MM.1S (cell line): ENCODE measurements around the gene SLC2A10.

ENCODE experiments used
- DNase-seq: peaks from one replicate; pipeline ENCODE4 v3.0.0-alpha.2; 2015
- H2AFZ ChIP-seq: fragments of 300-600 bp; sonication (generic); 2 replicates; pipeline ENCODE4 v1.6.0; 2016; ENCODE audit warnings: antibody characterized with exemption, low read length
- H3F3A ChIP-seq: fragments of 300-600 bp; sonication (generic); 2 replicates; pipeline ENCODE4 v1.6.1; 2016; ENCODE audit warnings: mild to moderate bottlenecking, antibody characterized with exemption, low read length, moderate library complexity, mixed read lengths; ENCODE audit not compliant: insufficient read depth
- H3K27ac ChIP-seq: fragments of 300-600 bp; sonication (generic); 2 replicates; pipeline ENCODE4 v1.5.1; 2016; ENCODE audit warnings: mild to moderate bottlenecking, low read length
- H3K27me3 ChIP-seq: fragments of 300-600 bp; sonication (generic); replicated peaks from 2 replicates; pipeline ENCODE4 v1.6.0; 2016; ENCODE audit warnings: low read length; ENCODE audit not compliant: insufficient read depth
- H3K36me3 ChIP-seq: fragments of 300-600 bp; sonication (generic); replicated peaks from 2 replicates; pipeline ENCODE4 v1.6.1; 2016; ENCODE audit warnings: mild to moderate bottlenecking, low read length, mixed read lengths; ENCODE audit not compliant: insufficient read depth
- H3K4me1 ChIP-seq: fragments of 300-600 bp; sonication (generic); 2 replicates; pipeline ENCODE4 v1.6.1; 2016; ENCODE audit warnings: low read length, mixed read lengths
- H3K4me2 ChIP-seq: fragments of 300-600 bp; sonication (generic); 2 replicates; pipeline ENCODE4 v1.6.0; 2016; ENCODE audit warnings: low read depth, low read length
- H3K4me3 ChIP-seq: fragments of 300-600 bp; sonication (generic); 2 replicates; pipeline ENCODE4 v1.5.1; 2016; ENCODE audit warnings: low read length, mixed read lengths
- H3K79me2 ChIP-seq: fragments of 300-600 bp; sonication (generic); 2 replicates; pipeline ENCODE4 v1.6.1; 2016; ENCODE audit warnings: mixed run types, low read length, mixed read lengths
- H3K9ac ChIP-seq: fragments of 300-600 bp; sonication (generic); 2 replicates; pipeline ENCODE4 v1.6.1; 2016; ENCODE audit warnings: low read length, mixed read lengths
- H3K9me2 ChIP-seq: fragments of 300-600 bp; sonication (generic); replicated peaks from 2 replicates; pipeline ENCODE4 v1.6.1; 2016; ENCODE audit warnings: mild to moderate bottlenecking, low read length, mixed read lengths; ENCODE audit not compliant: insufficient read depth
- H3K9me3 ChIP-seq: fragments of 300-600 bp; sonication (generic); replicated peaks from 2 replicates; pipeline ENCODE4 v1.6.1; 2016; ENCODE audit warnings: mild to moderate bottlenecking, low read length, mixed read lengths; ENCODE audit not compliant: insufficient read depth
- H4K20me1 ChIP-seq: fragments of 300-600 bp; sonication (generic); 2 replicates; pipeline ENCODE4 v1.6.1; 2016; ENCODE audit warnings: mild to moderate bottlenecking, low read length, moderate library complexity, mixed read lengths; ENCODE audit not compliant: insufficient read depth
- EZH2 ChIP-seq: fragments of 300-600 bp; sonication (generic); optimal IDR thresholded peaks from 2 replicates; pipeline ENCODE3; 2017; ENCODE audit warnings: low read depth, mild to moderate bottlenecking, antibody characterized with exemption, low read length, mixed read lengths
- EZH2phosphoT487 ChIP-seq: fragments of 300-600 bp; sonication (generic); IDR thresholded peaks from 2 replicates; pipeline ENCODE4 v1.6.1; 2018; ENCODE audit warnings: antibody characterized with exemption, low read length
- TF ChIP-seq, protein P1 (sequence below): fragments of 300-600 bp; sonication (generic); IDR thresholded peaks from 2 replicates; pipeline ENCODE4 v1.5.1; 2016; ENCODE audit warnings: antibody characterized with exemption, low read length, mixed read lengths

The SLC2A10 gene

GRCh38 chr20:46746956-46747526 lies 37.6 kb downstream of the SLC2A10 start:
- no peaks in the 10 kb centered on the region for H3F3A ChIP-seq
- H3K9me2 ChIP-seq = no peaks in the 10 kb centered on the region
- DNase-seq = no peak
- H3K27me3 ChIP-seq = no peaks in the 10 kb centered on the region
- H4K20me1 ChIP-seq = no peaks in the 10 kb centered on the region
- H3K9ac ChIP-seq = no peak overlapping the region
- H2AFZ ChIP-seq = no peak overlapping the region
- no peaks in the 10 kb centered on the region for H3K79me2 ChIP-seq
- no peaks in the 10 kb centered on the region for H3K36me3 ChIP-seq
- H3K27ac ChIP-seq = no peak overlapping the region
- H3K4me2 ChIP-seq = no peak overlapping the region
- no peak for TF ChIP-seq EZH2phosphoT487
- TF ChIP-seq EZH2 = no peak
- TF ChIP-seq, protein P1, sequence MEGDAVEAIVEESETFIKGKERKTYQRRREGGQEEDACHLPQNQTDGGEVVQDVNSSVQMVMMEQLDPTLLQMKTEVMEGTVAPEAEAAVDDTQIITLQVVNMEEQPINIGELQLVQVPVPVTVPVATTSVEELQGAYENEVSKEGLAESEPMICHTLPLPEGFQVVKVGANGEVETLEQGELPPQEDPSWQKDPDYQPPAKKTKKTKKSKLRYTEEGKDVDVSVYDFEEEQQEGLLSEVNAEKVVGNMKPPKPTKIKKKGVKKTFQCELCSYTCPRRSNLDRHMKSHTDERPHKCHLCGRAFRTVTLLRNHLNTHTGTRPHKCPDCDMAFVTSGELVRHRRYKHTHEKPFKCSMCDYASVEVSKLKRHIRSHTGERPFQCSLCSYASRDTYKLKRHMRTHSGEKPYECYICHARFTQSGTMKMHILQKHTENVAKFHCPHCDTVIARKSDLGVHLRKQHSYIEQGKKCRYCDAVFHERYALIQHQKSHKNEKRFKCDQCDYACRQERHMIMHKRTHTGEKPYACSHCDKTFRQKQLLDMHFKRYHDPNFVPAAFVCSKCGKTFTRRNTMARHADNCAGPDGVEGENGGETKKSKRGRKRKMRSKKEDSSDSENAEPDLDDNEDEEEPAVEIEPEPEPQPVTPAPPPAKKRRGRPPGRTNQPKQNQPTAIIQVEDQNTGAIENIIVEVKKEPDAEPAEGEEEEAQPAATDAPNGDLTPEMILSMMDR = no peak
- H3K4me3 ChIP-seq = no peak overlapping the region
- no peaks in the 10 kb centered on the region for H3K9me3 ChIP-seq
- H3K4me1 ChIP-seq = no peaks in the 10 kb centered on the region

GRCh38 chr20:46749147-46749546 lies 39.7 kb downstream of the SLC2A10 start:
- Histone ChIP-seq H3K4me2 (no peak overlapping the region), H3K9me3 (no peaks in the 10 kb centered on the region), H3K4me1 (no peaks in the 10 kb centered on the region), H3K36me3 (no peaks in the 10 kb centered on the region), H4K20me1 (no peaks in the 10 kb centered on the region), H3K27me3 (no peaks in the 10 kb centered on the region), H3K9ac (no peak overlapping the region), H3K9me2 (no peaks in the 10 kb centered on the region), H3K79me2 (no peaks in the 10 kb centered on the region), H3F3A (no peaks in the 10 kb centered on the region), H3K27ac (no peak overlapping the region), H2AFZ (no peak overlapping the region), H3K4me3 (no peak overlapping the region)
- TF ChIP-seq, protein P1 = no peak
- TF ChIP-seq EZH2phosphoT487 = no peak
- TF ChIP-seq EZH2 = no peak
- no peak for DNase-seq

DNA sequence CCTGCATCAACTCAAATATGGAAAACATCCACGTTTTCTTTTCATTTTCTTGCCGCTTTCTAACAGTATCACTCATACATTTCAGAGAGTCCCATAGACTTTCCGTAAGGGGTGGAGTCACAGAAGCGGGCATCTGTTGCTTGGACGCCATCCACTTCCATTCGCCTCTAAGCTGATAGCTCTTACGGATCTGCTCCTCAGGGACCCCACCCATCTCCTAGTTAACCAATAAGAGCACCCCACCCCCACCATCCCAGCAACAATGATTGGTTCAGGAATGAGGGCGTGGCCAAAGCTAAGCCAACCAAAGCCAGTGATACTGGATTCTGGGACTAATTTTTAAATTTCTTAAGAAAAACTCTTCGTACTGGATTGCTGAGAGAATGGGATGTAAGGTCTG lies 42.4 kb downstream of the SLC2A10 start:
- H3K36me3 ChIP-seq = no peaks in the 10 kb centered on the region
- no peaks in the 10 kb centered on the region for H3K79me2 ChIP-seq
- no peak overlapping the region for H3K4me3 ChIP-seq
- H3K4me1 ChIP-seq = no peaks in the 10 kb centered on the region
- no peak overlapping the region for H3K27ac ChIP-seq
- H2AFZ ChIP-seq = no peak overlapping the region
- no peak overlapping the region for H3K9ac ChIP-seq
- TF ChIP-seq, protein P1 = no peak
- TF ChIP-seq EZH2phosphoT487 (no peak), EZH2 (no peak)
- H3K9me3 ChIP-seq = no peaks in the 10 kb centered on the region
- H3K27me3 ChIP-seq = no peaks in the 10 kb centered on the region
- no peaks in the 10 kb centered on the region for H3F3A ChIP-seq
- no peaks in the 10 kb centered on the region for H3K9me2 ChIP-seq
- H4K20me1 ChIP-seq = no peaks in the 10 kb centered on the region
- DNase-seq = no peak
- no peak overlapping the region for H3K4me2 ChIP-seq
